Stimulated activated CD4-positive, alpha-beta T cell treated with anti-CD3 and anti-CD28 coated beads, Interleukin-12 subunit alpha, Interleukin-12 subunit beta, amount 100 ng/mL, for 48 hours (primary cell): ENCODE measurements around the gene DEPP1.

Experiments used
- DNase-seq, 3 donors: peaks; one replicate each; pipeline ENCODE4 v3.0.0-alpha.2; 2020; ENCODE audit warnings: low read depth in 2 of 3, low spot score in 1 of 3

The DEPP1 gene

GRCh38 chr10:44980309-44981171, 1.9 kb upstream of the DEPP1 start:
- DNase-seq = no peak

- no peak for DNase-seq
These were observed 927 bp upstream of the DEPP1 start for GRCh38 chr10:44979281-44980191.

- no peak for DNase-seq
These were observed 418 bp downstream of the DEPP1 start for GRCh38 chr10:44978213-44978569.

- no peak for DNase-seq
These were observed 1.1 kb downstream of the DEPP1 start for GRCh38 chr10:44977287-44978212.

GRCh38 chr10:44976352-44977198, 2.0 kb downstream of the DEPP1 start:
- no peak for DNase-seq

GRCh38 chr10:44975431-44976331, 2.9 kb downstream of the DEPP1 start:
- no peak for DNase-seq

- DNase-seq = peak; percentile 30 to 60 (median 56)
These were observed 3.8 kb downstream of the DEPP1 start for GRCh38 chr10:44974628-44975430.

- no peak for DNase-seq
These were observed 4.5 kb downstream of the DEPP1 start for GRCh38 chr10:44974082-44974627.

- DNase-seq = no peak
These were observed 5.1 kb downstream of the DEPP1 start for GRCh38 chr10:44973323-44974081.

GRCh38 chr10:44972874-44973306, 5.7 kb downstream of the DEPP1 start:
- no peak for DNase-seq

- DNase-seq = no peak
These were observed 6.5 kb downstream of the DEPP1 start for GRCh38 chr10:44971935-44972757.

GRCh38 chr10:44971434-44971833, 7.2 kb downstream of the DEPP1 start:
- no peak for DNase-seq

GRCh38 chr10:44970812-44971395, 7.7 kb downstream of the DEPP1 start:
- no peak for DNase-seq

- no peak for DNase-seq
These were observed 8.8 kb downstream of the DEPP1 start for GRCh38 chr10:44969854-44970253.

GRCh38 chr10:44968500-44969400, 9.9 kb downstream of the DEPP1 start:
- DNase-seq = no peak
